GM18867 (cell line): Measurements from ENCODE around the gene MYBBP1A.

ENCODE experiments used
- ATAC-seq: cut with Tn5 transposase; IDR thresholded peaks from one replicate; pipeline ENCODE4 v1.9.1; 2021; ENCODE audit warnings: mild to moderate bottlenecking, moderate library complexity; ENCODE audit not compliant: unreplicated experiment

Gene MYBBP1A

DNA sequence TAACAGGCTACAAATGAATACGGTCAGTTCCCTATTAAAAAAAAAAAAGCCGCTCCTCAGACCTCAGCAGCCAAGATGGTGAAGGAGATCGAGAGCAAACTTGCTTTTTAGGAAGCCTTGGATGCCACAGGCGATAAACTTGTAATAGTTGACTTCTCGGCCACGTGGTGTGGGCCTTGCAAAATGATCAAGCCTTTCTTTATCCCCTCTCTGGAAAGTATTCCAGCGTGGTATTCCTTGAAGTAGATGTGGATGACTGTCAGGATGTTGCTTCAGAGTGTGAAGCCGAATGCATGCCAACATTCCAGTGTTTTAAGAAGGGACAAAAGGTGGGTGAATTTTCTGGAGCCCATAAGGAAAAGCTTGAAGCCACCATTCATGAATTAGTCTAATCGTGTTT lies 16.9 kb upstream of the MYBBP1A start:
- ATAC-seq = no peak

- no peak for ATAC-seq
Observed at GRCh38 chr17:4569591-4569990, 14.4 kb upstream of the MYBBP1A start.

DNA sequence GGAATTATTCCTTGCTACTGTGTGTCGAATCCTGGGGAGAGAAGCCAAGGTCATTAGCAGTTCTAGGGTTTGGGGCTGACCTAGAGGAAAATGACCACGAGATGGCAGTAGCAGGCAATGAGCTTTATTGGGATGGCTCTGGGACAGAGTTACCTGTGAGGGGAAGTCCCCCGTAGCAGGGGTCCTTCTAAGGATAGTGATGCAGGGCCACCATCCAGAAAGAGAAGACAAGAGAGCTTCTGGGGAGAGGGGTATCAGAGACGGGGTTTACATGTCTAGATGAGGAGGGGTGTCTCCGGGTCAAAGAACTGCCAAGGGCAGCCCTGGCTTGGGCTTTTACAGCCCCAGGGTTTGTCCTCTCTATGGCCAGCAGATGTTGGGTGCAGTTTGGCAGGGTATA lies 11.6 kb upstream of the MYBBP1A start:
- no peak for ATAC-seq

- ATAC-seq = no peak
Observed at GRCh38 chr17:4565209-4566141, 10.3 kb upstream of the MYBBP1A start.

GRCh38 chr17:4562015-4562969 lies 7.1 kb upstream of the MYBBP1A start:
- ATAC-seq = no peak

GRCh38 chr17:4560837-4561256 lies 5.7 kb upstream of the MYBBP1A start:
- ATAC-seq = no peak

DNA sequence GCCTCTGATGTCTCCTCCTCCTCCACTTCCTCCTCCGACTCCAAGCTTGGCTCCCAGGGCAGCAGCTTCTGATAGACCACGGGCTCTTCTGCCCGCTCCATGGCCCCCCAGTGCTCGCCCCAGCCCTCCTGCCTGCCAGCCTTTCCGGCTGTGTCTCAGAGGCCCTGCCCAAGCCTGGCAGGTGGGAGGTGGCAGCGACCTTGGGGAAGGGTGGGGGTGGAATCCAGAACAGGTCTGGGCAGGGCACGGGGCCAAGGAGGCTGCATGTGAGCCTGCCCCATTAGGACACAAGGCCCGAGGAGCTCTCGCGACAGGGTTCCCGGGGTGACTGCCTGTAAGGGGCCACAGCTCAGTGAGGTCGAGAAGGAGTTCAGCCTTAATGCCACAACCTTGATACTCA lies 5.2 kb upstream of the MYBBP1A start, which contains the start of gene GGT6:
Gene GGT6, minus strand, starts transcription at position 157 of the 400 bp plus-strand sequence. Its CDS starts 56 bp downstream, at position 101.
- no peak for ATAC-seq

- no peak for ATAC-seq
Observed at GRCh38 chr17:4559966-4560365, 4.8 kb upstream of the MYBBP1A start.

- no peak for ATAC-seq
Observed at GRCh38 chr17:4559139-4559791, 4.1 kb upstream of the MYBBP1A start.

- no peak for ATAC-seq
Observed at GRCh38 chr17:4558347-4558971, 3.3 kb upstream of the MYBBP1A start.

- no peak for ATAC-seq
Observed at GRCh38 chr17:4557626-4558346, 2.6 kb upstream of the MYBBP1A start.

DNA sequence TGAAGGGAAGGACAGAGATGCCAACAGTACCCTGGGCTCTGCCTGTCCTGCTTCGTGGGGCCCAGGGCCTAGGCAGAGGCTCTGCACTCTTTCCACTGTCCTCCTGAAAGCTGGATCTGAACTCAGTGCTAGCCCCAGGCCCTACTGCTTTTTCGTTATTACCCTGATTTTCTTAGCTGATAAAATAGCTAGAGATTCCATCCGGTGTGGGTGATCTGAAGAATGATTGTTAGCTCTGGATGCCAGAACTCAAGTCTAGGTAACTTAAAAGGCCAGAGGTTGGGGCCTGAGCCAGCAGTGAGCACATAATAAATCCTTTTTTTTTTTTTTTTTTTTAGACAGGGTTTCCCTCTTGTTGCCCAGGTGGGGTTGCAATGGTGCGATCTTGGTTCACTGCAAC lies 1.8 kb upstream of the MYBBP1A start:
- no peak for ATAC-seq

DNA sequence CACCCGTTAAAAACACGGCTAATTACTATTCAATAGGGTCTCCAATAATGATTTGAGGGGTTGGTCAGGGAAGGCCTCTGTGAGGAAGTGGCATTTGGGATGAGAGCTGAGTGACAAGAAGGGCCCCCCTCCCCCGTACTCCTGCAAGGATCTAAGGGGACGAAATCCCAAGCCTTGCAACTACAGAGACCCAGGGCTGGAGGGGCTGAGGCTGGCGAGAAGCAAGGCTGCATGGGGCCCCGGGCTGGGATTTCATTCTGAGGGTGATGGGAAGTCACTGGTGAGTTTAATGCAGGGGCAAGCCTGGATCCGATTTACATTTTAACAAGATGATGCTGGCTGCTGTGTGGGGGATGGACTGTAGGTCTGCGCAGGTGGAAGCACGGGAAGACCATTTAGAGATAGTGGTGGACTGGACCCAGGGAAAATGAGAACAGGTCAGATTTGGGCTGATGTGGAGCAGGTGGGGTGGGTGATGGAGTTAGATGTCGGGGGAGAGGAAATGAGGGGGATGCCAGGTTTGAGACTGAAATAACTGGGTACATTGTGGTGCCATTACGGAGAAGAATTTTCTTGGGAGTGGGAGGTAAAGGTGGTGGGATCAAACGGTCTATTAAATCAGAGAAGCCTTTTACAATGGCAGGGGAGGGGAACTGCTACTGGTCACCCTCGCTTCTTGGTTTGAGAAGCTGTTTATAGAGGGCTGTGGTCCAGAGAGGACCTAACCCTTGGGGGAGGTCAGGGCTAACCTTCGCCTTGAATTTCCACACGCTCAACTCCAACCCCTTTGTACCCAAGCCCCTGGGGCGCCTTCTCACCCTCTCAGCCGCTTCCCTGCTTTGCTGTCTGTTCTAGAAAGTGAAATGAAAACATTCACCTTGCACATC lies 932 bp upstream of the MYBBP1A start:
- no peak for ATAC-seq

- no peak for ATAC-seq
Observed at GRCh38 chr17:4554441-4554996, 665 bp downstream of the MYBBP1A start.

GRCh38 chr17:4553669-4554068 lies 1.5 kb downstream of the MYBBP1A start:
- no peak for ATAC-seq

GRCh38 chr17:4551796-4552525 lies 3.2 kb downstream of the MYBBP1A start:
- no peak for ATAC-seq

GRCh38 chr17:4551141-4551540 lies 4.0 kb downstream of the MYBBP1A start:
- no peak for ATAC-seq

DNA sequence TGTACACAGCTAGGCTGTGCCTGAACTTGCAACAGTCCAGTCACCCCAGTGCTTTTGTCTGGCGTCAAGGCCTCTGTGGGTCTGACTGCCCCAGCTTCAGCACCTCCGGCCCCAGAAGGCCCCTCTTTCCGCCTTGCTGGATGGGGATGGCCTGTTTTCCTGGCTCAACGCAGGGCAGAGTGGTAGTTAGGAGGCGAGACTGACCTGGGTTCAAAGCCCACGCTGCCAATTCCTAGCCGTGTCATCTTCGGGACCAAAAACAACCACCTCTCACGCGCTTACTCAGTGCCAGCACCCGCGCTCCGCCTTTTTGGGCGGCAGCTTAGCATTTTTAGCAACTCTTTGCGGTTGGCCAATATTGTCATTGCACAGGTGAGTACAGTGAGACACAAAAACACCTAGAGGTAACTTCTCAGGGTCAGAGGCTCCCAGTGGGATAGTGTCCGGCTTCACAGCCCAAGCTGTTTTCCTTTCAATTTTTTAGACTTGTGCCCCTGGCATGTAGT lies 4.6 kb downstream of the MYBBP1A start:
- ATAC-seq = no peak
